Measurements from ENCODE around the gene FBLN1.

FBLN1 gene

DNA sequence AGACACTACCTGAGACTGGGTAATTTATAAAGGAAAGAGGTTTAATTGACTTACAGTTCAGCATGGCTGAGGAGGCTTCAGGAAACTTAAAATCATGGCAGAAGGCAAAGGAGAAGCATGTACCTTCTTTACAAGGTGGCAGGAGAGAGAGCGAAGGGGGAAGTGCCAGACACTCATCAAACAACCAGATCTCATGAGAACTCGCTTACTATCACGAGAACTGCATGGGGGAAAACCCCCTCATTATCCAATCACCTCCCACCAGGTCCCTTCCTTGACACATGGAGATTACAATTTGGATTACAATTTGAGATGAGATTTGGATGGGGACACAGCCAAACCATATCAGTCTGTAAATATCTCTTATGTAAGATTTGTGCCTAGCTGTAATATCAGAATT is 118.0 kb downstream of the FBLN1 start:
- TF ChIP-seq ZNF138 (tag by site-specific recombination; IDR thresholded peaks at IDR 0.05; ENCODE audit: borderline replicate concordance) (no peak), ZNF354C (tag by site-specific recombination; IDR thresholded peaks at IDR 0.05; ENCODE audit: borderline replicate concordance, low read depth) (no peak), ZNF302 (tag by site-specific recombination; IDR thresholded peaks at IDR 0.05; ENCODE audit: low read depth) (no peak), ZNF560 (tag by site-specific recombination; IDR thresholded peaks at IDR 0.05; ENCODE audit: borderline replicate concordance) (no peak), ZNF202 (tag by site-specific recombination; IDR thresholded peaks at IDR 0.05; ENCODE audit: borderline replicate concordance) (no peak)
- TF ChIP-seq, protein P1, sequence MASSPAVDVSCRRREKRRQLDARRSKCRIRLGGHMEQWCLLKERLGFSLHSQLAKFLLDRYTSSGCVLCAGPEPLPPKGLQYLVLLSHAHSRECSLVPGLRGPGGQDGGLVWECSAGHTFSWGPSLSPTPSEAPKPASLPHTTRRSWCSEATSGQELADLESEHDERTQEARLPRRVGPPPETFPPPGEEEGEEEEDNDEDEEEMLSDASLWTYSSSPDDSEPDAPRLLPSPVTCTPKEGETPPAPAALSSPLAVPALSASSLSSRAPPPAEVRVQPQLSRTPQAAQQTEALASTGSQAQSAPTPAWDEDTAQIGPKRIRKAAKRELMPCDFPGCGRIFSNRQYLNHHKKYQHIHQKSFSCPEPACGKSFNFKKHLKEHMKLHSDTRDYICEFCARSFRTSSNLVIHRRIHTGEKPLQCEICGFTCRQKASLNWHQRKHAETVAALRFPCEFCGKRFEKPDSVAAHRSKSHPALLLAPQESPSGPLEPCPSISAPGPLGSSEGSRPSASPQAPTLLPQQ (tag by site-specific recombination; IDR thresholded peaks at IDR 0.05) = no peak
- TF ChIP-seq, protein P2, sequence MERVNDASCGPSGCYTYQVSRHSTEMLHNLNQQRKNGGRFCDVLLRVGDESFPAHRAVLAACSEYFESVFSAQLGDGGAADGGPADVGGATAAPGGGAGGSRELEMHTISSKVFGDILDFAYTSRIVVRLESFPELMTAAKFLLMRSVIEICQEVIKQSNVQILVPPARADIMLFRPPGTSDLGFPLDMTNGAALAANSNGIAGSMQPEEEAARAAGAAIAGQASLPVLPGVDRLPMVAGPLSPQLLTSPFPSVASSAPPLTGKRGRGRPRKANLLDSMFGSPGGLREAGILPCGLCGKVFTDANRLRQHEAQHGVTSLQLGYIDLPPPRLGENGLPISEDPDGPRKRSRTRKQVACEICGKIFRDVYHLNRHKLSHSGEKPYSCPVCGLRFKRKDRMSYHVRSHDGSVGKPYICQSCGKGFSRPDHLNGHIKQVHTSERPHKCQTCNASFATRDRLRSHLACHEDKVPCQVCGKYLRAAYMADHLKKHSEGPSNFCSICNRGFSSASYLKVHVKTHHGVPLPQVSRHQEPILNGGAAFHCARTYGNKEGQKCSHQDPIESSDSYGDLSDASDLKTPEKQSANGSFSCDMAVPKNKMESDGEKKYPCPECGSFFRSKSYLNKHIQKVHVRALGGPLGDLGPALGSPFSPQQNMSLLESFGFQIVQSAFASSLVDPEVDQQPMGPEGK (tag by site-specific recombination; IDR thresholded peaks at IDR 0.05) = no peak
- no peaks in the 10 kb centered on the region for H3K36me3 ChIP-seq (ENCODE audit: control insufficient read depth in 2 of 2, insufficient read depth in 1 of 2, low read length in 2 of 2)

DNA sequence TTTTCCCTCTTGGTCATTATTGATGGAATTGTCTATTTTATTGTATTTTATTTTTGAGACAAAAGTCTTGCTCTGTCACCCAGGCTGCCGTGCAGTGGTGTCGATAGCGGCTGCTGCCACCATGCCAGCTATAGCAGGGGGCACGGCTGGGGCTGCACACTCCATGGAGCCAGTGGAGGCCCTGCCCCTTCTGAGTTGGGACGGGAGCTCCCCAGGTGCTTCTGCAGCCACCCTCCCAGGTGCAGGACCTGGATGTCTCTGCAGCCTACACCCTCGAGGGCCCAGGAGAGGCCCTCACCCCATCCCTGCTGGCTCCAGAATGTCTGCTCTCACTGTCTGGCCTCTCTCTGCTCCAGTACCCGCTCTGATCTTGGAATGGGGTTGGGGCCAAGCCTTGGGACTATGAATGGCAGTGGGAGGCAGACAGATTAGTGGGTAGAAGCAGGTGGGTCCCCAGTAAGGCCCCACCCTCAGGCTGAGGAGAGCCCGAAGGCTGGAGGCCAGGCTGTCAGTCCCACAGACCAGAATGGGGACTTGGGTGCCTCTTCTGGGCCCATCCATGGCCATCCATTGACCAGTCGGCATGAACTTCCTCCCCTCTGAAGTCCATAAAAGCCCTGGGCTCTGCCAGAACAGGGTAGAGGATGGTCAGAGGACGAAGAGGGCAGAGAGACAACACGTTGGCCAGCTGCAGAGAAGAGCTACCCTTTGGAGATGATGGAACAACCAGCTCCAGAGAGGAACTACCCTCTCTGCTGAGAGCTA is 119.3 kb downstream of the FBLN1 start:
- CTCF ChIA-PET = interaction anchor here (0.6 to 0.8 kb wide), 2 partner anchors 35 to 241 kb away, joined by 3 read pairs; no protein-coding TSS in a partner anchor
- no peaks in the 10 kb centered on the region for H3K36me3 ChIP-seq (ENCODE audit: control insufficient read depth in 2 of 2, insufficient read depth in 1 of 2, low read length in 2 of 2)

More for the DNA sequence above, 118.0 kb downstream of the FBLN1 start:
- H3K4me3 ChIP-seq (ENCODE audit: low read depth, low read length) = no peak overlapping the region
- no peaks in the 10 kb centered on the region for H3K9me3 ChIP-seq (ENCODE audit: control insufficient read depth, insufficient read depth, low read depth, low read length)
- no peaks in the 10 kb centered on the region for H3K4me1 ChIP-seq (ENCODE audit: control insufficient read depth, insufficient read depth, low read length)
- ChIA-PET POLR2A (no interaction called here), CTCF (no interaction called here)
- H3K27ac ChIP-seq (ENCODE audit: extremely low read depth, low read depth, low read length) = no peak overlapping the region

More for the DNA sequence above, 119.3 kb downstream of the FBLN1 start:
- no peaks in the 10 kb centered on the region for H3K9me3 ChIP-seq (ENCODE audit: control insufficient read depth, insufficient read depth, low read depth, low read length)
- H3K27ac ChIP-seq (ENCODE audit: extremely low read depth, low read depth, low read length) = no peak overlapping the region
- POLR2A ChIA-PET = no interaction called here
- H3K4me3 ChIP-seq (ENCODE audit: low read depth, low read length) = no peak overlapping the region
- H3K4me1 ChIP-seq (ENCODE audit: control insufficient read depth, insufficient read depth, low read length) = no peaks in the 10 kb centered on the region
- TF ChIP-seq SALL2 (tag by site-specific recombination; IDR thresholded peaks at IDR 0.05; ENCODE audit: borderline replicate concordance) = no peak
- no peak for TF ChIP-seq ZBTB20 (tag by site-specific recombination; IDR thresholded peaks at IDR 0.05)
- TF ChIP-seq REPIN1 (tag by site-specific recombination; IDR thresholded peaks at IDR 0.05; ENCODE audit: low read depth) = no peak
- TF ChIP-seq ZNF140 (tag by site-specific recombination; IDR thresholded peaks at IDR 0.05) = no peak
- TF ChIP-seq ZNF747 (tag by site-specific recombination; IDR thresholded peaks at IDR 0.05) = no peak
- no peak for TF ChIP-seq ZNF211 (tag by site-specific recombination; IDR thresholded peaks at IDR 0.05; ENCODE audit: low read depth)
- no peak for TF ChIP-seq ZNF843 (tag by site-specific recombination; IDR thresholded peaks at IDR 0.05)
- no peak for TF ChIP-seq ZNF704 (tag by site-specific recombination; IDR thresholded peaks at IDR 0.05)
- TF ChIP-seq ZNF341 (tag by site-specific recombination; IDR thresholded peaks at IDR 0.05; ENCODE audit: low read depth) = no peak
- no peak for TF ChIP-seq ZSCAN30 (tag by site-specific recombination; IDR thresholded peaks at IDR 0.05)
- no peak for TF ChIP-seq ZNF501 (tag by site-specific recombination; IDR thresholded peaks at IDR 0.05)
- no peak for TF ChIP-seq ZNF223 (tag by site-specific recombination; IDR thresholded peaks at IDR 0.05)
- no peak for TF ChIP-seq ZNF658 (tag by site-specific recombination; IDR thresholded peaks at IDR 0.05)
- no peak for TF ChIP-seq HOXD13 (CRISPR knock-in tag; IDR thresholded peaks at IDR 0.05; ENCODE audit: borderline replicate concordance)
- TF ChIP-seq SP2 (tag by site-specific recombination; IDR thresholded peaks at IDR 0.05) = no peak
- no peak for TF ChIP-seq ZNF214 (tag by site-specific recombination; IDR thresholded peaks at IDR 0.05; ENCODE audit: borderline replicate concordance)
- no peak for TF ChIP-seq TRIM28 (IDR thresholded peaks at IDR 0.05; ENCODE audit: borderline replicate concordance, low read length)
- no peak for TF ChIP-seq ZNF600 (tag by site-specific recombination; IDR thresholded peaks at IDR 0.05)

All from HEK293 (cell line).